Stomach (tissue), 9 donors: ENCODE measurements around the gene MYRIP. TPM values are rescaled to one million over a fixed set of nuclear protein-coding genes. Genes with fewer than 3 reads are reported as not detected.

ENCODE experiments used
- DNase-seq, 2 donors: peaks; one replicate each; pipeline versions ENCODE4 v3.0.0 to v3.0.0-alpha.2; 2013 to 2019
- H3K27ac ChIP-seq, 5 donors: fragments of 200-600 bp in 4 of 5; sonication (generic) in 4 of 5; one replicate each; pipeline ENCODE4 v1.5.1; 2013 to 2019; ENCODE audit warnings: mild to moderate bottlenecking in 1 of 5, moderate library complexity in 1 of 5
- H3K27me3 ChIP-seq, 3 donors: fragments of 200-600 bp; sonication (generic); one replicate each; pipeline ENCODE4 v1.5.1; 2017 to 2019; ENCODE audit warnings: mixed run types in 1 of 3
- H3K36me3 ChIP-seq, 4 donors: fragments of 200-600 bp; sonication (generic); 1 replicate in 3 of 4; 2 replicates in 1 of 4; pipeline ENCODE4 v1.5.1; 2016 to 2019
- H3K4me1 ChIP-seq, 4 donors: fragments of 200-600 bp; sonication (generic); one replicate each; pipeline ENCODE4 v1.5.1; 2016 to 2019
- H3K4me3 ChIP-seq, 4 donors: fragments of 200-600 bp; sonication (generic) in 3 of 4; one replicate each; pipeline ENCODE4 v1.5.1; 2016 to 2019; ENCODE audit warnings: mild to moderate bottlenecking in 1 of 4
- H3K9me3 ChIP-seq, 4 donors: fragments of 200-600 bp; sonication (generic); one replicate each; pipeline ENCODE4 v1.5.1; 2016 to 2019
- CTCF ChIP-seq, 7 experiments: fragments of 450-650 bp in 4 of 7; fragments of 200-600 bp in 3 of 7; sonication (generic) in 3 of 7; IDR thresholded peaks; one replicate each; pipeline ENCODE4 v1.5.1; 2016 to 2019; ENCODE audit warnings: antibody characterized with exemption in 7 of 7, control low read depth in 2 of 7, mild to moderate bottlenecking in 1 of 7
- EP300 ChIP-seq: sonication (generic); formaldehyde crosslinking; IDR thresholded peaks from one replicate; pipeline ENCODE4 v1.6.1; 2017; ENCODE audit warnings: antibody characterized with exemption
- POLR2A ChIP-seq, 4 donors: fragments of 450-650 bp; IDR thresholded peaks; one replicate each; pipeline ENCODE4 v1.6.1; 2016; ENCODE audit warnings: antibody characterized with exemption in 4 of 4, control low read depth in 2 of 4, mild to moderate bottlenecking in 1 of 4, moderate library complexity in 1 of 4
- POLR2AphosphoS5 ChIP-seq, 3 donors: sonication (generic); formaldehyde crosslinking; IDR thresholded peaks; one replicate each; pipeline ENCODE4 v1.6.1; 2016; ENCODE audit warnings: antibody characterized with exemption in 3 of 3
- WGBS, 5 donors: extraction: QIAGEN DNeasy Blood & Tissue Kit in 3 of 5; methylation state at CpG; one replicate each; pipeline versions ENCODE4 v1.1.5 to v1.1.7; 2013 to 2018; 5-methylcytosine and 5-hydroxymethylcytosine counted together
- intact Hi-C: fragments of 100-400 bp; cut with DNase I; formaldehyde crosslinking; loops from one replicate; pipeline ENCODE4 v1.15.1; 2023; ENCODE audit warnings: low total_unique reads
- polyA plus RNA-seq, 3 donors: library from polyadenylated mRNA; stranded (reverse); fragments of 200-250 nt; gene quantifications; one replicate each; pipeline ENCODE4 v1.2.3, GENCODE V29; 2013
- total RNA-seq, 5 donors: library from RNA; depleted of rRNA; stranded (reverse); fragments of >200 nt; gene quantifications; one replicate each; pipeline versions ENCODE4 v1.1.0 to v1.2.3, GENCODE V29; 2014 to 2016
- donor health status: healthy with polysubstance abuse.
- donor health status: Bipolar disorder and iron deficiency.
- donor health status: healthy.

MYRIP gene
- total and polyA plus RNA-seq, 8 donors, result 1.8 to 20.6 (median 6.8) TPM

- H3K36me3 ChIP-seq, result no peaks in the 10 kb centered on the region
- intact Hi-C loops, result no loop called here
- H3K27ac ChIP-seq, result no peak overlapping the region
- H3K27me3 ChIP-seq, result no peaks in the 10 kb centered on the region
- WGBS, 5 donors, result 77 to 95% (median 88%) methylated on average over 1 of the region's 1 CpG
- TF ChIP-seq EP300 (no peak), CTCF (IDR thresholded peaks at IDR 0.05) (no peak), POLR2A (IDR thresholded peaks at IDR 0.05) (no peak), POLR2AphosphoS5 (IDR thresholded peaks at IDR 0.05) (no peak)
- no peaks in the 10 kb centered on the region for H3K9me3 ChIP-seq
- H3K4me3 ChIP-seq, result no peak overlapping the region
- DNase-seq, result no peak
- H3K4me1 ChIP-seq, result no peaks in the 10 kb centered on the region
These were observed 24.5 kb upstream of the MYRIP start for GRCh38 chr3:39784922-39785321.

- no peak for TF ChIP-seq POLR2AphosphoS5 (IDR thresholded peaks at IDR 0.05)
- no peak for TF ChIP-seq CTCF (IDR thresholded peaks at IDR 0.05)
- no peak for TF ChIP-seq POLR2A (IDR thresholded peaks at IDR 0.05)
- no peak for TF ChIP-seq EP300
- no peak for DNase-seq
- Histone ChIP-seq H3K4me3 (no peak overlapping the region), H3K27me3 (no peaks in the 10 kb centered on the region), H3K9me3 (no peaks in the 10 kb centered on the region), H3K4me1 (no peaks in the 10 kb centered on the region), H3K27ac (no peak overlapping the region), H3K36me3 (no peaks in the 10 kb centered on the region)
- WGBS, 5 donors, result 69 to 88% (median 72%) methylated on average over 3 of the region's 3 CpGs
- intact Hi-C loops, result no loop called here
These were observed 21.1 kb upstream of the MYRIP start for GRCh38 chr3:39788128-39788883.

DNA sequence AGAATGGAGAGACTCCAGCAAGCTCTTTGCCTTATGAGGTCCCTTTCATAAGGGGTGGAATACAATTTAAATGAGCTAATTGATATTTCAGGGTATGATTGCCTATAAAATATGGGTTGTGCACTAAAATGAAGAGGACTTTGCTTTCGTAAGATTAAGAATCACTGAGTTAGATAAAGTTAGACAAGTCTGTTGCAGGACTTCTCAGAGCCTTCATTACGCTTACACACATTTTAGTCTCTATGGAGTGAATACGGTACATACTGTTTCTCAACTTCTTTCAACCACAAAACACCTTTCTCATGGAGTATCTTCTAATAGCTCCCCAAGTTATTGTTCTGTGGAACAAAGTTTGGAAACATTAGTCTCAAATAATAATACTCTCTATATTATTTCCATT, 17.8 kb upstream of the MYRIP start:
- TF ChIP-seq EP300 (no peak), CTCF (IDR thresholded peaks at IDR 0.05) (no peak), POLR2AphosphoS5 (IDR thresholded peaks at IDR 0.05) (no peak), POLR2A (IDR thresholded peaks at IDR 0.05) (no peak)
- intact Hi-C loops, result no loop called here
- DNase-seq, result no peak
- H3K4me1 ChIP-seq, result no peaks in the 10 kb centered on the region
- no peaks in the 10 kb centered on the region for H3K27me3 ChIP-seq
- no peak overlapping the region for H3K27ac ChIP-seq
- H3K36me3 ChIP-seq, result no peaks in the 10 kb centered on the region
- WGBS, 5 donors, result 94 to 99% (median 97%) methylated on average over 3 of the region's 3 CpGs
- H3K4me3 ChIP-seq, result no peak overlapping the region
- H3K9me3 ChIP-seq, result no peaks in the 10 kb centered on the region

- no peak for TF ChIP-seq POLR2A (IDR thresholded peaks at IDR 0.05)
- TF ChIP-seq EP300, result no peak
- TF ChIP-seq CTCF (IDR thresholded peaks at IDR 0.05), result no peak
- TF ChIP-seq POLR2AphosphoS5 (IDR thresholded peaks at IDR 0.05), result no peak
- no peak for DNase-seq
- no peak overlapping the region for H3K4me3 ChIP-seq
- no peaks in the 10 kb centered on the region for H3K27me3 ChIP-seq
- no peaks in the 10 kb centered on the region for H3K4me1 ChIP-seq
- H3K36me3 ChIP-seq, result no peaks in the 10 kb centered on the region
- H3K9me3 ChIP-seq, result no peaks in the 10 kb centered on the region
- intact Hi-C loops, result no loop called here
- 65 to 76% (median 73%) methylated on average over 6 of the region's 6 CpGs for WGBS, 5 donors
- no peak overlapping the region for H3K27ac ChIP-seq
These were observed 14.5 kb upstream of the MYRIP start for GRCh38 chr3:39794880-39795279.
